Lung (tissue), 12 donors: ENCODE data around the gene MYCN. TPM values are rescaled to one million over a fixed set of nuclear protein-coding genes. Genes with fewer than 3 reads are reported as not detected.

Source experiments
- ATAC-seq: fragments of 200-7000 bp; cut with Tn5 transposase; one replicate; pipeline ENCODE4 v1.9.1; 2020; ENCODE audit warnings: moderate number of reproducible peaks; ENCODE audit not compliant: insufficient read depth, low FRiP score
- DNase-seq, 3 donors: peaks; one replicate each; pipeline ENCODE4 v3.0.0-alpha.2; 2013 to 2017
- H3K27ac ChIP-seq, 2 donors: one replicate each; pipeline ENCODE4 v1.5.1; 2013; ENCODE audit warnings: mild to moderate bottlenecking in 2 of 2, moderate library complexity in 2 of 2, control low read depth in 1 of 2, inconsistent platforms in 1 of 2, low read depth in 1 of 2, low read length in 1 of 2
- H3K27me3 ChIP-seq, 3 donors: one replicate each; pipeline ENCODE4 v1.5.1; 2013; ENCODE audit warnings: low read length in 2 of 3; ENCODE audit not compliant: control insufficient read depth in 3 of 3, insufficient read depth in 3 of 3
- H3K36me3 ChIP-seq, 4 donors: one replicate each; pipeline ENCODE4 v1.5.1; 2013; ENCODE audit warnings: low read length in 4 of 4, mild to moderate bottlenecking in 1 of 4, moderate library complexity in 1 of 4; ENCODE audit not compliant: control insufficient read depth in 4 of 4, insufficient read depth in 4 of 4
- H3K4me1 ChIP-seq, 5 donors: one replicate each; pipeline ENCODE4 v1.5.1; 2013; ENCODE audit warnings: low read length in 5 of 5, mild to moderate bottlenecking in 2 of 5, moderate library complexity in 1 of 5; ENCODE audit not compliant: control insufficient read depth in 5 of 5, insufficient read depth in 5 of 5
- H3K4me3 ChIP-seq: one replicate; pipeline ENCODE4 v1.5.1; 2013; ENCODE audit warnings: mild to moderate bottlenecking, control low read depth, moderate library complexity
- H3K9ac ChIP-seq, 2 donors: one replicate each; pipeline ENCODE4 v1.5.1; 2013; ENCODE audit warnings: low read length in 2 of 2, control low read depth in 1 of 2; ENCODE audit not compliant: insufficient read depth in 1 of 2
- H3K9me3 ChIP-seq, 4 donors: one replicate each; pipeline ENCODE4 v1.5.1; 2013; ENCODE audit warnings: low read length in 3 of 4, mild to moderate bottlenecking in 1 of 4, moderate library complexity in 1 of 4; ENCODE audit not compliant: control insufficient read depth in 4 of 4, insufficient read depth in 3 of 4
- CTCF ChIP-seq: IDR thresholded peaks from 2 replicates; pipeline ENCODE4 v1.5.1; 2012; ENCODE audit warnings: mild to moderate bottlenecking; ENCODE audit errors: control extremely low read depth, extremely low read depth
- WGBS, 2 donors: extraction: QIAGEN DNeasy Blood & Tissue Kit; methylation state at CpG; one replicate each; pipeline ENCODE4 v1.1.7; 2013; 5-methylcytosine and 5-hydroxymethylcytosine counted together
- polyA plus RNA-seq, 2 donors: library from polyadenylated mRNA; stranded (reverse); fragments of 200-250 nt; gene quantifications; one replicate each; pipeline ENCODE4 v1.2.1, GENCODE V29; 2013
- total RNA-seq, 2 donors: library from RNA; depleted of rRNA in 1 of 2; stranded (reverse); fragments of >200 nt in 1 of 2; gene quantifications; one replicate each; pipeline ENCODE4 v1.2.1, GENCODE V29; 2014 to 2021
- donor health status: control.
- donor health status: control.
- donor health status: Bipolar disorder and iron deficiency.
- donor health status: healthy.
- donor health status: DM: yes; HTN: yes; CAD: no.

Gene MYCN
- total and polyA plus RNA-seq, 4 donors: 0.16 to 5.2 (median 0.36) TPM

- no peak for TF ChIP-seq CTCF
- H3K36me3 ChIP-seq: no peaks in the 10 kb centered on the region
- 43 to 49% methylated on average over 2 of the region's 2 CpGs for WGBS, 2 donors
- no peaks in the 10 kb centered on the region for H3K4me1 ChIP-seq
- H3K9me3 ChIP-seq: no peaks in the 10 kb centered on the region
- no peak overlapping the region for H3K4me3 ChIP-seq
- H3K27ac ChIP-seq: no peak overlapping the region
- no peak overlapping the region for H3K9ac ChIP-seq
- DNase-seq (no peak), ATAC-seq (no peak)
- H3K27me3 ChIP-seq: no peaks in the 10 kb centered on the region
These were observed 8.9 kb upstream of the MYCN start for GRCh38 chr2:15931319-15931890.

GRCh38 chr2:15931950-15932349, 8.4 kb upstream of the MYCN start:
- Histone ChIP-seq H3K36me3 (no peaks in the 10 kb centered on the region), H3K4me1 (no peaks in the 10 kb centered on the region), H3K27me3 (peaks cover 0 to under 1% (median 0%) of the 10 kb centered on the region in 3 donors), H3K9me3 (no peaks in the 10 kb centered on the region), H3K4me3 (no peak overlapping the region), H3K27ac (no peak overlapping the region), H3K9ac (no peak overlapping the region)
- ATAC-seq (no peak), DNase-seq (no peak)
- WGBS, 2 donors: 89 to 96% methylated on average over 5 of the region's 5 CpGs
- TF ChIP-seq CTCF: no peak

DNA sequence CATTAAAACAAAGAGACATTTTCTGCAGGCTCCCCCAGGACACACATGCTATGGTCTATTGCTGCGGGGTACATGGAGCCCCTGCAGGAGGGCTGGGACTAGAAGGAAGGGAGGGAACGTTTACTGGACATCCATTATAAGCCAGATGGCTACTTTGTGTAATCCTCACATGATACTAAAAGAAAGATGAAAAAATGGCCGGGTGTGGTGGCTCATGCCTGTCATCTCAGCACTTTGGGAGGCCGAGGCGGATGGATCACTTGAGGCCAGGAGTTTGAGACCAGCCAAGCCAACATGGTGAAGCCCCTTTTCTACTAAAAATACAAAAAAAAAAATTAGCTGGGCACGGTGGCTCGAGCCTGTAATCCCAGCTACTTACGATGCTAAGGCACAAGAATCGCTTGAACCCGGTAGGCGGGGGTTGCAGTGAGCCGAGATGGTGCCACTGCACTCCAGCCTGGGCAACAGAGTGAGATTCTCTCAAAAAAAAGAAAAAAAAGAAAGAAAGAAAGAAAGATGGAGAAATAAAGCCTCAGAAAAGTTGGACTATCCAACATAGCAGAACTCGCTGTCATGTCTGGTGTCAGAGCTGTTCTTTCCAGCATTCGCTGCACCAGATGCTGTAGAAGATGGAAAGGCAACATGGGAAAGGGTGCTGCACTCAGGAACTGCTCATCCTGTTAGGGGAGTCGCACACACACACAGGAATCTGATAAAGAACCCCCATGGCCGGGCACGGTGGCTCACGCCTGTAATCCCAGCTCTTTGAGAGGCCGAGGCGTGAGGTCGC, 7.8 kb upstream of the MYCN start:
- ATAC-seq (no peak), DNase-seq (no peak)
- WGBS, 2 donors: 91 to 93% methylated on average over 21 of the region's 21 CpGs
- Histone ChIP-seq H3K9ac (no peak overlapping the region), H3K27ac (no peak overlapping the region), H3K27me3 (peaks cover 0 to 5% (median 0%) of the 10 kb centered on the region in 3 donors), H3K4me1 (no peaks in the 10 kb centered on the region), H3K36me3 (no peaks in the 10 kb centered on the region), H3K4me3 (no peak overlapping the region), H3K9me3 (no peaks in the 10 kb centered on the region)
- TF ChIP-seq CTCF: no peak
